WTC11 (cell line): Measurements from ENCODE around the gene ANO1. TPM values are rescaled to one million over a fixed set of nuclear protein-coding genes. Genes with fewer than 3 reads are reported as not detected.

Experiments
- ATAC-seq: fragments of 200-7000 bp; cut with Tn5 transposase; 2 replicates; pipeline ENCODE4 v1.10.0; 2021; ENCODE audit warnings: mild to moderate bottlenecking, moderate library complexity
- CTCF ChIA-PET: fragments of 300-600 bp; sonication (Branson Sonifier 250); formaldehyde crosslinking; loops from one replicate; lab custom pipeline; 2021; ENCODE audit warnings: antibody characterized with exemption; lab: Charles Lee
- POLR2A ChIA-PET: fragments of 350-600 bp; sonication (Branson Sonifier 250); formaldehyde crosslinking; loops from one replicate; lab custom pipeline; 2021; ENCODE audit warnings: antibody characterized with exemption; lab: Charles Lee
- DNase-seq: peaks from one replicate; pipeline ENCODE4 v3.0.0; 2021; ENCODE audit warnings: low spot score
- H3K27ac Mint-ChIP-seq: 2 replicates; pipeline ENCODE4 v1.8.0; 2021; ENCODE audit warnings: mixed read lengths
- H3K27me3 Mint-ChIP-seq: 2 replicates; pipeline ENCODE4 v1.8.0; 2021; ENCODE audit warnings: low read depth, mild to moderate bottlenecking, moderate library complexity, mixed read lengths
- H3K36me3 Mint-ChIP-seq: 2 replicates; pipeline ENCODE4 v1.8.0; 2021; ENCODE audit warnings: mixed read lengths
- H3K4me1 Mint-ChIP-seq: 2 replicates; pipeline ENCODE4 v1.8.0; 2022; ENCODE audit warnings: mixed read lengths
- H3K4me3 Mint-ChIP-seq: 2 replicates; pipeline ENCODE4 v1.8.0; 2021; ENCODE audit warnings: mild to moderate bottlenecking, moderate library complexity, mixed read lengths
- H3K9me3 Mint-ChIP-seq: 2 replicates; pipeline ENCODE4 v1.8.0; 2021; ENCODE audit warnings: mixed read lengths
- AFF4 ChIP-seq: sonication (generic); formaldehyde crosslinking; IDR thresholded peaks from 2 replicates; pipeline ENCODE4 v1.8.1; 2023; ENCODE audit warnings: mild to moderate bottlenecking, missing genetic modification reagents, borderline replicate concordance
- ATF2 ChIP-seq: sonication (generic); formaldehyde crosslinking; IDR thresholded peaks from 2 replicates; pipeline ENCODE4 v1.8.1; 2022; ENCODE audit warnings: low read depth, missing genetic modification reagents, borderline replicate concordance
- GABPB1 ChIP-seq: sonication (generic); formaldehyde crosslinking; IDR thresholded peaks from 2 replicates; pipeline ENCODE4 v1.8.1; 2023; ENCODE audit warnings: mild to moderate bottlenecking, missing genetic modification reagents
- IRF2 ChIP-seq: sonication (generic); formaldehyde crosslinking; IDR thresholded peaks from 2 replicates; pipeline ENCODE4 v1.8.0; 2022; ENCODE audit warnings: low read depth, missing genetic modification reagents, borderline replicate concordance
- JUN ChIP-seq: sonication (generic); formaldehyde crosslinking; IDR thresholded peaks from 2 replicates; pipeline ENCODE4 v1.8.0; 2023; ENCODE audit warnings: mild to moderate bottlenecking, missing genetic modification reagents
- MLX ChIP-seq: sonication (generic); formaldehyde crosslinking; IDR thresholded peaks from 2 replicates; pipeline ENCODE4 v1.8.1; 2023; ENCODE audit warnings: mild to moderate bottlenecking, missing genetic modification reagents, moderate library complexity
- NR3C1 ChIP-seq: sonication (generic); formaldehyde crosslinking; conservative IDR thresholded peaks from 2 replicates; pipeline ENCODE4 v1.8.1; 2023; ENCODE audit warnings: low read depth, mild to moderate bottlenecking, missing genetic modification reagents
- RELA ChIP-seq: sonication (generic); formaldehyde crosslinking; IDR thresholded peaks from 2 replicates; pipeline ENCODE4 v1.8.1; 2022; ENCODE audit warnings: missing genetic modification reagents, mild to moderate bottlenecking, borderline replicate concordance
- RORB ChIP-seq: fragments of 250-450 bp; sonication (Bioruptor Pico); IDR thresholded peaks from 2 replicates; pipeline ENCODE4 v1.9.0; 2021; ENCODE audit warnings: mild to moderate bottlenecking
- SOX15 ChIP-seq: fragments of 250-450 bp; sonication (Bioruptor Pico); IDR thresholded peaks from 2 replicates; pipeline ENCODE4 v1.9.0; 2021; ENCODE audit warnings: mild to moderate bottlenecking
- TEAD1 ChIP-seq: sonication (generic); formaldehyde crosslinking; IDR thresholded peaks from 2 replicates; pipeline ENCODE4 v1.8.0; 2022; ENCODE audit warnings: mild to moderate bottlenecking, missing genetic modification reagents
- TEAD4 ChIP-seq: sonication (generic); formaldehyde crosslinking; IDR thresholded peaks from 2 replicates; pipeline ENCODE4 v1.8.0; 2022; ENCODE audit warnings: mild to moderate bottlenecking, missing genetic modification reagents
- ZNF138 ChIP-seq: sonication (generic); formaldehyde crosslinking; conservative IDR thresholded peaks from 2 replicates; pipeline ENCODE4 v1.8.1; 2022; ENCODE audit warnings: mild to moderate bottlenecking, moderate library complexity, missing genetic modification reagents
- ZNF423 ChIP-seq: fragments of 250-450 bp; sonication (Bioruptor Pico); IDR thresholded peaks from 2 replicates; pipeline ENCODE4 v2.1.2; 2022; ENCODE audit warnings: mild to moderate bottlenecking, moderate library complexity
- total RNA-seq: library from RNA; stranded (reverse); gene quantifications from 3 replicates; pipeline ENCODE4 v1.2.3, GENCODE V29; 2021
- TF ChIP-seq, protein P1 (sequence below): sonication (generic); formaldehyde crosslinking; IDR thresholded peaks from 2 replicates; pipeline ENCODE4 v1.8.0; 2022; ENCODE audit warnings: mild to moderate bottlenecking, missing genetic modification reagents
- TF ChIP-seq, protein P2 (sequence below): sonication (generic); formaldehyde crosslinking; IDR thresholded peaks from 2 replicates; pipeline ENCODE4 v1.8.1; 2023; ENCODE audit warnings: mild to moderate bottlenecking, missing genetic modification reagents
- TF ChIP-seq, protein P3 (sequence below): sonication (generic); formaldehyde crosslinking; IDR thresholded peaks from 2 replicates; pipeline ENCODE4 v1.8.0; 2023; ENCODE audit warnings: missing genetic modification reagents, mild to moderate bottlenecking, borderline replicate concordance
- TF ChIP-seq, protein P4 (sequence below): sonication (generic); formaldehyde crosslinking; IDR thresholded peaks from 2 replicates; pipeline ENCODE4 v1.8.1; 2022; ENCODE audit warnings: mild to moderate bottlenecking, missing genetic modification reagents, moderate library complexity, borderline replicate concordance
- TF ChIP-seq, protein P5 (sequence below): sonication (generic); formaldehyde crosslinking; IDR thresholded peaks from 2 replicates; pipeline ENCODE4 v1.8.1; 2023; ENCODE audit warnings: mild to moderate bottlenecking, missing genetic modification reagents, moderate library complexity
- TF ChIP-seq, protein P6 (sequence below): sonication (generic); formaldehyde crosslinking; conservative IDR thresholded peaks from 2 replicates; pipeline ENCODE4 v1.8.1; 2022; ENCODE audit warnings: mild to moderate bottlenecking, missing genetic modification reagents

ANO1 gene
- total RNA-seq, 1 experiment from 2014 or later: 4.1 TPM

- TF ChIP-seq ATF2 (CRISPR knock-in tag) (no peak), SOX15 (CRISPR knock-in tag) (no peak), MLX (CRISPR knock-in tag) (no peak), TEAD4 (CRISPR knock-in tag) (no peak), TEAD1 (CRISPR knock-in tag) (no peak), RORB (no peak), AFF4 (CRISPR knock-in tag) (no peak), ZNF138 (no peak)
- TF ChIP-seq, protein P1, sequence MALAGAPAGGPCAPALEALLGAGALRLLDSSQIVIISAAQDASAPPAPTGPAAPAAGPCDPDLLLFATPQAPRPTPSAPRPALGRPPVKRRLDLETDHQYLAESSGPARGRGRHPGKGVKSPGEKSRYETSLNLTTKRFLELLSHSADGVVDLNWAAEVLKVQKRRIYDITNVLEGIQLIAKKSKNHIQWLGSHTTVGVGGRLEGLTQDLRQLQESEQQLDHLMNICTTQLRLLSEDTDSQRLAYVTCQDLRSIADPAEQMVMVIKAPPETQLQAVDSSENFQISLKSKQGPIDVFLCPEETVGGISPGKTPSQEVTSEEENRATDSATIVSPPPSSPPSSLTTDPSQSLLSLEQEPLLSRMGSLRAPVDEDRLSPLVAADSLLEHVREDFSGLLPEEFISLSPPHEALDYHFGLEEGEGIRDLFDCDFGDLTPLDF (CRISPR knock-in tag): no peak
- TF ChIP-seq, protein P2, sequence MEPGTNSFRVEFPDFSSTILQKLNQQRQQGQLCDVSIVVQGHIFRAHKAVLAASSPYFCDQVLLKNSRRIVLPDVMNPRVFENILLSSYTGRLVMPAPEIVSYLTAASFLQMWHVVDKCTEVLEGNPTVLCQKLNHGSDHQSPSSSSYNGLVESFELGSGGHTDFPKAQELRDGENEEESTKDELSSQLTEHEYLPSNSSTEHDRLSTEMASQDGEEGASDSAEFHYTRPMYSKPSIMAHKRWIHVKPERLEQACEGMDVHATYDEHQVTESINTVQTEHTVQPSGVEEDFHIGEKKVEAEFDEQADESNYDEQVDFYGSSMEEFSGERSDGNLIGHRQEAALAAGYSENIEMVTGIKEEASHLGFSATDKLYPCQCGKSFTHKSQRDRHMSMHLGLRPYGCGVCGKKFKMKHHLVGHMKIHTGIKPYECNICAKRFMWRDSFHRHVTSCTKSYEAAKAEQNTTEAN (CRISPR knock-in tag): no peak
Observed at GRCh38 chr11:70185348-70186055, 107.4 kb downstream of the ANO1 start (continued).

DNA sequence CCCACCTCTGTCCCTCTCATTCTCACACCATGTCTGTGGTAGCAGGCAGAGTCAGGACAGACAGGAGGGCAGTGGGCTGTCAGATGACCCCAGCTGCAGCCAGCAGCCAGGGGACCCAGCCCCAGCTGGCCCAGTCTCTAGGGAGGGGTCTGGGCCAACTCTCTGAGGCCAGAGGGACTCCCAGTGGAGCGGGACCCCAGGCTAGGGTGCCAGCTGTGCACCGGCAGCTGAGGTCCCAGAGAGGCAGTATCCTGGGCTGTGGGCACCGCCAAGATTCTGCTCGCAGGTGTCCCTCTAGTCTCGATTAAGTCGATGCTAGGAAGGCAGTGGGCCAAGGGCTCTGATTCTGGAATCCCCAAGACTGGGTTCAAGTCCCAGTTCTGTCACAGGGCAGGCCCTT is 108.3 kb downstream of the ANO1 start:
- H3K4me3 Mint-ChIP-seq: no peak overlapping the region
- TF ChIP-seq NR3C1 (CRISPR knock-in tag): no peak
- TF ChIP-seq, protein P3, sequence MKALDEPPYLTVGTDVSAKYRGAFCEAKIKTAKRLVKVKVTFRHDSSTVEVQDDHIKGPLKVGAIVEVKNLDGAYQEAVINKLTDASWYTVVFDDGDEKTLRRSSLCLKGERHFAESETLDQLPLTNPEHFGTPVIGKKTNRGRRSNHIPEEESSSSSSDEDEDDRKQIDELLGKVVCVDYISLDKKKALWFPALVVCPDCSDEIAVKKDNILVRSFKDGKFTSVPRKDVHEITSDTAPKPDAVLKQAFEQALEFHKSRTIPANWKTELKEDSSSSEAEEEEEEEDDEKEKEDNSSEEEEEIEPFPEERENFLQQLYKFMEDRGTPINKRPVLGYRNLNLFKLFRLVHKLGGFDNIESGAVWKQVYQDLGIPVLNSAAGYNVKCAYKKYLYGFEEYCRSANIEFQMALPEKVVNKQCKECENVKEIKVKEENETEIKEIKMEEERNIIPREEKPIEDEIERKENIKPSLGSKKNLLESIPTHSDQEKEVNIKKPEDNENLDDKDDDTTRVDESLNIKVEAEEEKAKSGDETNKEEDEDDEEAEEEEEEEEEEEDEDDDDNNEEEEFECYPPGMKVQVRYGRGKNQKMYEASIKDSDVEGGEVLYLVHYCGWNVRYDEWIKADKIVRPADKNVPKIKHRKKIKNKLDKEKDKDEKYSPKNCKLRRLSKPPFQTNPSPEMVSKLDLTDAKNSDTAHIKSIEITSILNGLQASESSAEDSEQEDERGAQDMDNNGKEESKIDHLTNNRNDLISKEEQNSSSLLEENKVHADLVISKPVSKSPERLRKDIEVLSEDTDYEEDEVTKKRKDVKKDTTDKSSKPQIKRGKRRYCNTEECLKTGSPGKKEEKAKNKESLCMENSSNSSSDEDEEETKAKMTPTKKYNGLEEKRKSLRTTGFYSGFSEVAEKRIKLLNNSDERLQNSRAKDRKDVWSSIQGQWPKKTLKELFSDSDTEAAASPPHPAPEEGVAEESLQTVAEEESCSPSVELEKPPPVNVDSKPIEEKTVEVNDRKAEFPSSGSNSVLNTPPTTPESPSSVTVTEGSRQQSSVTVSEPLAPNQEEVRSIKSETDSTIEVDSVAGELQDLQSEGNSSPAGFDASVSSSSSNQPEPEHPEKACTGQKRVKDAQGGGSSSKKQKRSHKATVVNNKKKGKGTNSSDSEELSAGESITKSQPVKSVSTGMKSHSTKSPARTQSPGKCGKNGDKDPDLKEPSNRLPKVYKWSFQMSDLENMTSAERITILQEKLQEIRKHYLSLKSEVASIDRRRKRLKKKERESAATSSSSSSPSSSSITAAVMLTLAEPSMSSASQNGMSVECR (CRISPR knock-in tag): no peak
- TF ChIP-seq, protein P4, sequence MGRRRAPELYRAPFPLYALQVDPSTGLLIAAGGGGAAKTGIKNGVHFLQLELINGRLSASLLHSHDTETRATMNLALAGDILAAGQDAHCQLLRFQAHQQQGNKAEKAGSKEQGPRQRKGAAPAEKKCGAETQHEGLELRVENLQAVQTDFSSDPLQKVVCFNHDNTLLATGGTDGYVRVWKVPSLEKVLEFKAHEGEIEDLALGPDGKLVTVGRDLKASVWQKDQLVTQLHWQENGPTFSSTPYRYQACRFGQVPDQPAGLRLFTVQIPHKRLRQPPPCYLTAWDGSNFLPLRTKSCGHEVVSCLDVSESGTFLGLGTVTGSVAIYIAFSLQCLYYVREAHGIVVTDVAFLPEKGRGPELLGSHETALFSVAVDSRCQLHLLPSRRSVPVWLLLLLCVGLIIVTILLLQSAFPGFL (CRISPR knock-in tag): no peak
- TF ChIP-seq TEAD1 (CRISPR knock-in tag): no peak
- no peak for TF ChIP-seq RELA
- TF ChIP-seq, protein P5, sequence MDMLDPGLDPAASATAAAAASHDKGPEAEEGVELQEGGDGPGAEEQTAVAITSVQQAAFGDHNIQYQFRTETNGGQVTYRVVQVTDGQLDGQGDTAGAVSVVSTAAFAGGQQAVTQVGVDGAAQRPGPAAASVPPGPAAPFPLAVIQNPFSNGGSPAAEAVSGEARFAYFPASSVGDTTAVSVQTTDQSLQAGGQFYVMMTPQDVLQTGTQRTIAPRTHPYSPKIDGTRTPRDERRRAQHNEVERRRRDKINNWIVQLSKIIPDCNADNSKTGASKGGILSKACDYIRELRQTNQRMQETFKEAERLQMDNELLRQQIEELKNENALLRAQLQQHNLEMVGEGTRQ (CRISPR knock-in tag): no peak
- TF ChIP-seq, protein P6, sequence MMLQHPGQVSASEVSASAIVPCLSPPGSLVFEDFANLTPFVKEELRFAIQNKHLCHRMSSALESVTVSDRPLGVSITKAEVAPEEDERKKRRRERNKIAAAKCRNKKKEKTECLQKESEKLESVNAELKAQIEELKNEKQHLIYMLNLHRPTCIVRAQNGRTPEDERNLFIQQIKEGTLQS: no peak
- no peak for TF ChIP-seq ZNF423 (CRISPR knock-in tag)
- no peak for TF ChIP-seq IRF2 (CRISPR knock-in tag)
- TF ChIP-seq GABPB1 (CRISPR knock-in tag): no peak
- no peak for TF ChIP-seq JUN

More for the DNA sequence above, 108.3 kb downstream of the ANO1 start:
- H3K27me3 Mint-ChIP-seq: no peaks in the 10 kb centered on the region
- H3K36me3 Mint-ChIP-seq: no peaks in the 10 kb centered on the region
- DNase-seq: no peak
- peaks cover 2% of the 10 kb centered on the region for H3K4me1 Mint-ChIP-seq
- ATAC-seq: no peak
- ChIA-PET CTCF (interaction anchor here (0.7 to 1.4 kb wide), 3 partner anchors 8 to 271 kb away, joined by 4 to 6 read pairs (median 5); no protein-coding TSS in a partner anchor), POLR2A (no interaction called here)
- no peaks in the 10 kb centered on the region; the same call in 1 of the 2 replicates for H3K9me3 Mint-ChIP-seq
- H3K27ac Mint-ChIP-seq: no peak overlapping the region
